ENCODE measurements around the gene KLC3. TPM values are rescaled to one million over a fixed set of nuclear protein-coding genes. Genes with fewer than 3 reads are reported as not detected.

The KLC3 gene
- polyA plus RNA-seq, 4 donors: 0.06 TPM; not detected in 3

DNA sequence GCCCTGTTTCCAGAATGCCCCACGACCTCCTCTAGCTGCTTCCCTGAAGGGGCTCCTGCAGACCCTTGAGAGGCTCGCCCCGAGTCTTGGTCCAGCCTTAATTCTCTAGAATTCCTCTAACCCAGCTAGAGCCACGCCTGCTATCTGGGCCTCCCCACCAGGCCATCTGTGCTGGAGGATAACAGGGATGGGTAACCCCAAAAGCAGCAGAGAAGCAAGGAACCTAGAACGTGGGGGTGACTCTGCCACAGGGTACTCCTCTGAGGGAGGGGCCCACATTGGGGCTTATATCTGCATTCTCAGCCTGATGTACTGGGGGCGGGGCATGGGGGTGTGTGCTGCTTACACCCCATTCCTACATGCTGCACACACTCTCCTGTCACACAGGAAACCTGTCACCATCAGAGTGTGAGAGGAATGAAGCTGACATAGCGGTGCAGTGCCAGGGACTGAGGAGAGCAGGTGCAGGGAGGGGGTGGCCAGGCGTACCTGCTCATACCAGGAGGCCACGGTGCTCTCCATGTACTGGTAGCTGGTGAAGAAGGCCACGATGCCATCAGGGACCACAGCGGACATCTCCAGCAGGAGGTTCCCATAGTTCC, 13.8 kb downstream of the KLC3 start:
- 92 to 95% (median 93%) methylated on average over 11 of the region's 11 CpGs for WGBS, 3 donors

DNA sequence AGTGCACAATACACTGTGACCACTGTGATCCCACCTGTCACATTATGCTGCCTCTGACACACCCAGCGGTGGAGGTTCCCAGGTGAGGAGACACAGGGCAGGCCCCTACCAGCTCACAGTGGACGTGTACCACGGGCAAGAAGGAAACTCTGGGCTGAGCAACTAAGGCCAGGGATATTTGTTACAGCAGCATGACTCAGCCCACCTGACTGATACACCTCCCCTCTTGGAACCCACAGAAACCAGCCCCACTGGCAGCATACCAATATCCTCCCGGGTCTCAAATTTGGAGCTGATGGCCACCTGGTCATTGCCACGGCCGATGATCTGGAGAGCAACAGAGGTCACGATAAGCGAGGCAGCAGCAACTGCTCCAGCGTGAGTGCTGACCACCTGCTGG, 14.9 kb downstream of the KLC3 start:
- Histone ChIP-seq H3K27me3 (ENCODE audit: control insufficient read depth in 3 of 3, insufficient read depth in 3 of 3, low read length in 3 of 3) (no peaks in the 10 kb centered on the region), H3K27ac (ENCODE audit: low read depth in 1 of 3, low read length in 2 of 3) (no peak overlapping the region), H3K36me3 (ENCODE audit: control insufficient read depth in 3 of 3, insufficient read depth in 2 of 3, low read depth in 1 of 3, low read length in 3 of 3) (peaks cover 0 to 83% (median 3%) of the 10 kb centered on the region in 3 donors), H3K9me3 (ENCODE audit: control insufficient read depth in 2 of 2, insufficient read depth in 1 of 2, low read depth in 1 of 2, low read length in 1 of 2) (peaks cover 0 to 3% of the 10 kb centered on the region in 2 donors), H3K4me3 (ENCODE audit: low read depth in 1 of 3, low read length in 3 of 3) (no peak overlapping the region), H3K4me1 (ENCODE audit: control insufficient read depth in 3 of 3, insufficient read depth in 2 of 3, low read depth in 1 of 3, low read length in 2 of 3) (no peaks in the 10 kb centered on the region)
- DNase-seq: no peak
- FAIRE-seq: no peak
- WGBS, 3 donors: 97% methylated on average over 9 of the region's 9 CpGs

More for the DNA sequence above, 13.8 kb downstream of the KLC3 start:
- Histone ChIP-seq H3K4me3 (ENCODE audit: low read depth in 1 of 3, low read length in 3 of 3) (no peak overlapping the region), H3K27ac (ENCODE audit: low read depth in 1 of 3, low read length in 2 of 3) (no peak overlapping the region), H3K27me3 (ENCODE audit: control insufficient read depth in 3 of 3, insufficient read depth in 3 of 3, low read length in 3 of 3) (no peaks in the 10 kb centered on the region), H3K4me1 (ENCODE audit: control insufficient read depth in 3 of 3, insufficient read depth in 2 of 3, low read depth in 1 of 3, low read length in 2 of 3) (no peaks in the 10 kb centered on the region), H3K9me3 (ENCODE audit: control insufficient read depth in 2 of 2, insufficient read depth in 1 of 2, low read depth in 1 of 2, low read length in 1 of 2) (peaks cover 0 to 3% of the 10 kb centered on the region in 2 donors), H3K36me3 (ENCODE audit: control insufficient read depth in 3 of 3, insufficient read depth in 2 of 3, low read depth in 1 of 3, low read length in 3 of 3) (peaks cover 0 to 90% (median 6%) of the 10 kb centered on the region in 3 donors)
- FAIRE-seq (no peak), DNase-seq (no peak)

- 97 to 99% (median 97%) methylated on average over 9 of the region's 9 CpGs for WGBS, 3 donors
Measured at GRCh38 chr19:45355910-45356309, 15.4 kb downstream of the KLC3 start.

DNA sequence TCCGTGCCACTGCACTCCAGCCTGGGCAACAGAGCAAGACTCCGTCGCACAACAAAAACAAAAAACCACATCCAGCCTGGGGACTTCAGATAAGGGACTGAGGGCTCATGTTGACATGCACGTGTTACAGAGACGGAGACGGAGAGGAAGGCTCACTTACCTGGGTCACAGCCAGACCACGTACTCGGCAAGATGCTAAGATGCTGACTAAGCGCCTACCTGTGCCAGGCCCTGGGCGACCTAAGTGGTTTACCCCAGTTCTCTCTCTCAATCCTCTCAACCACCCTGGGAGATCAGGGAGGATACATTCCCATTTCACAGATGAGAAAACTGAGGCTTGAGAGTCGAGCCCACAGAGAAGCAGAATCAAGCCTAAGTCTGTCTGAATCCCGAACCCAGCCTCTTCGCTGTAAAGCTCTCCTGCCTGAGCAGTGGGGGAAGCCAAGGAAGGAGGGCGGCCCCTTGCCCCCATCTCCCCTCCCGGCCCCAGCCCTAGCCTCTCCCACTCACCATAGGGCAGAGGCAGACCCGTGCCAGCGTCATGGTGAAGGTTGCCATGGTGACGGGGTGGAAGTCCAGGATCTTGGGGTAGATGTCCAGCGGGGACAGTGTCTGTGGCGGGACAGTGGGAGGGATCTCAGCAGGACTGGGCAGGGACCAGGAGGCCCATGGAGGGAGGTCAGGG, 16.4 kb downstream of the KLC3 start:
- Histone ChIP-seq H3K27ac (ENCODE audit: low read depth in 1 of 3, low read length in 2 of 3) (no peak overlapping the region), H3K4me1 (ENCODE audit: control insufficient read depth in 3 of 3, insufficient read depth in 2 of 3, low read depth in 1 of 3, low read length in 2 of 3) (no peaks in the 10 kb centered on the region), H3K36me3 (ENCODE audit: control insufficient read depth in 3 of 3, insufficient read depth in 2 of 3, low read depth in 1 of 3, low read length in 3 of 3) (peaks cover under 1 to 78% (median 2%) of the 10 kb centered on the region in 3 donors), H3K9me3 (ENCODE audit: control insufficient read depth in 2 of 2, insufficient read depth in 1 of 2, low read depth in 1 of 2, low read length in 1 of 2) (peaks cover 0 to 3% of the 10 kb centered on the region in 2 donors), H3K4me3 (ENCODE audit: low read depth in 1 of 3, low read length in 3 of 3) (no peak overlapping the region), H3K27me3 (ENCODE audit: control insufficient read depth in 3 of 3, insufficient read depth in 3 of 3, low read length in 3 of 3) (no peaks in the 10 kb centered on the region)
- 91 to 95% (median 91%) methylated on average over 20 of the region's 20 CpGs for WGBS, 3 donors
- no peak for DNase-seq
- no peak for FAIRE-seq

More at GRCh38 chr19:45355910-45356309, 15.4 kb downstream of the KLC3 start:
- no peak for FAIRE-seq
- no peaks in the 10 kb centered on the region for H3K4me1 ChIP-seq (ENCODE audit: control insufficient read depth in 3 of 3, insufficient read depth in 2 of 3, low read depth in 1 of 3, low read length in 2 of 3)
- no peak for DNase-seq
- no peak overlapping the region for H3K27ac ChIP-seq (ENCODE audit: low read depth in 1 of 3, low read length in 2 of 3)
- H3K27me3 ChIP-seq (ENCODE audit: control insufficient read depth in 3 of 3, insufficient read depth in 3 of 3, low read length in 3 of 3): no peaks in the 10 kb centered on the region
- H3K36me3 ChIP-seq (ENCODE audit: control insufficient read depth in 3 of 3, insufficient read depth in 2 of 3, low read depth in 1 of 3, low read length in 3 of 3): peaks cover 0 to 80% (median 3%) of the 10 kb centered on the region in 3 donors
- no peak overlapping the region for H3K4me3 ChIP-seq (ENCODE audit: low read depth in 1 of 3, low read length in 3 of 3)
- H3K9me3 ChIP-seq (ENCODE audit: control insufficient read depth in 2 of 2, insufficient read depth in 1 of 2, low read depth in 1 of 2, low read length in 1 of 2): peaks cover 0 to 3% of the 10 kb centered on the region in 2 donors

DNA sequence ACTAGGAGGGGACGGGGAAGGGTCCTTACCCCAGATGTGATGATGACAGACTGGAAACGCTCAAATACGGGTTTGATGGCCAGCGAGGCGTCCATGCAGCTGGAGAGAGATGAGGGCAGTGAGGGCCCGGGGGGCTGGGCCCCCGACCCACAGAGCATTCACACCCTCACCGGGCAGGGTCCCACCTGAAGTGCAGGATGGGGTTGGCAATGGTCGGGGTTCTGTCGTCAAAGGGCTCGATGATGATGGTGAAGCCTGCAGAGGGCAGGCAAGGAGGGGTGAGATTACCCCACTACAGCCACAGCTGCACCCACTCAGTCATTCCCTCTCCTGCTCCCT, 16.9 kb downstream of the KLC3 start:
- DNase-seq: no peak
- Histone ChIP-seq H3K4me1 (ENCODE audit: control insufficient read depth in 3 of 3, insufficient read depth in 2 of 3, low read depth in 1 of 3, low read length in 2 of 3) (no peaks in the 10 kb centered on the region), H3K36me3 (ENCODE audit: control insufficient read depth in 3 of 3, insufficient read depth in 2 of 3, low read depth in 1 of 3, low read length in 3 of 3) (peaks cover 0 to 78% (median 2%) of the 10 kb centered on the region in 3 donors), H3K4me3 (ENCODE audit: low read depth in 1 of 3, low read length in 3 of 3) (no peak overlapping the region), H3K9me3 (ENCODE audit: control insufficient read depth in 2 of 2, insufficient read depth in 1 of 2, low read depth in 1 of 2, low read length in 1 of 2) (peaks cover 0 to 3% of the 10 kb centered on the region in 2 donors), H3K27me3 (ENCODE audit: control insufficient read depth in 3 of 3, insufficient read depth in 3 of 3, low read length in 3 of 3) (no peaks in the 10 kb centered on the region), H3K27ac (ENCODE audit: low read depth in 1 of 3, low read length in 2 of 3) (no peak overlapping the region)
- FAIRE-seq: no peak
- WGBS, 3 donors: 91 to 96% (median 92%) methylated on average over 10 to 11 of the region's 11 CpGs

DNA sequence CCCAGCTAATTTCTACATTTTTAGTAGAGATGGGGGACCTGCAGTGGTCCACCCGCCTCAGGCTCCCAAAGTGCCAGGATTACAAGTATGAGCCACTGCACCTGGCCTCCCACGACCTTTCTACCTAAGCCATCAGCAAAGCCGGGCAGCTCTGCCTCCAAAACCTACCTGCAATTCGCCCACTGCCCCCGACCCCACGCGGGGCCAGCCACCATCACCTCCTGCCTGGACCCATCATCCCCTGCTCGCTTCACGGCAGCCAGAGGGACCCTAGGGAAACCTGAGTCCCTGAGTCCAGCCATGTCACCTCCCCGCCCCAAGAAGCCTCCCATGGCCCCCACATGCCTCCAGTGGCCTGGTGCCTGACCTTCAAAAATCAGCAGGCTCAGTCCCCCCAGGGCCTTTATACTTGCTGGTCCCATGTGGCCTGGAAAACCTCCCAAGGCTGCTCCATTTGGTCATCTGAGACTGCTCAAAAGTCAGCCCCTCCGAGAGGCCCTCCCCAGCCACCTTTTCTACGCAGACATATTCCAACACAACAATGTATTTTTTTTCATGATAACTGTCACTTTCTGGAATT, 17.8 kb downstream of the KLC3 start:
- FAIRE-seq (no peak), DNase-seq (no peak)
- no peak overlapping the region for H3K4me3 ChIP-seq (ENCODE audit: low read depth in 1 of 3, low read length in 3 of 3)
- peaks cover 0 to 3% of the 10 kb centered on the region in 2 donors for H3K9me3 ChIP-seq (ENCODE audit: control insufficient read depth in 2 of 2, insufficient read depth in 1 of 2, low read depth in 1 of 2, low read length in 1 of 2)
- H3K36me3 ChIP-seq (ENCODE audit: control insufficient read depth in 3 of 3, insufficient read depth in 2 of 3, low read depth in 1 of 3, low read length in 3 of 3): peaks cover 2 to 77% (median 4%) of the 10 kb centered on the region in 3 donors
- no peak overlapping the region for H3K27ac ChIP-seq (ENCODE audit: low read depth in 1 of 3, low read length in 2 of 3)
- 88 to 95% (median 90%) methylated on average over 12 of the region's 12 CpGs for WGBS, 3 donors
- H3K4me1 ChIP-seq (ENCODE audit: control insufficient read depth in 3 of 3, insufficient read depth in 2 of 3, low read depth in 1 of 3, low read length in 2 of 3): no peaks in the 10 kb centered on the region
- H3K27me3 ChIP-seq (ENCODE audit: control insufficient read depth in 3 of 3, insufficient read depth in 3 of 3, low read length in 3 of 3): no peaks in the 10 kb centered on the region

DNA sequence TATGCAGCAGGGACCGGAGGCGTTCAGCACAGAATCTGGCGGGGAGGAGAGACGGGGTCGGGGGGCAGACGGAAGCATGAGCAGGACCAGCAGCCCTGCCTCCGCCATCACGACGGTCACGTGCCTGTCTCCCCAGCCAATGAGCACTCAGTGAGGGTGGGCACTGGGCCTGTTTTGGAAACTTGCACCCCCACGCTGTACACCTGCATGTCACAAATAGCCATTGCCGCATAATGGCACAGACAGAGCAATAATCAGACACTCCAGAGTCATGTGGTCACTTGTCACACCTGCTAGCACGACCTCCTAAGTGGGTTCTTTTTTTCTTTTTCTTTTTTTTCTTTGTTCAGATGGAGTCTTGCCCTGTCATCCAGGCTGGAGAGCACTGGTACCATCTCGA, 21.1 kb downstream of the KLC3 start:
- DNase-seq: no peak
- Histone ChIP-seq H3K36me3 (ENCODE audit: control insufficient read depth in 3 of 3, insufficient read depth in 2 of 3, low read depth in 1 of 3, low read length in 3 of 3) (peaks cover 2 to 74% (median 6%) of the 10 kb centered on the region in 3 donors), H3K27me3 (ENCODE audit: control insufficient read depth in 3 of 3, insufficient read depth in 3 of 3, low read length in 3 of 3) (no peaks in the 10 kb centered on the region), H3K27ac (ENCODE audit: low read depth in 1 of 3, low read length in 2 of 3) (no peak overlapping the region), H3K4me3 (ENCODE audit: low read depth in 1 of 3, low read length in 3 of 3) (no peak overlapping the region), H3K9me3 (ENCODE audit: control insufficient read depth in 2 of 2, insufficient read depth in 1 of 2, low read depth in 1 of 2, low read length in 1 of 2) (no peaks in the 10 kb centered on the region), H3K4me1 (ENCODE audit: control insufficient read depth in 3 of 3, insufficient read depth in 2 of 3, low read depth in 1 of 3, low read length in 2 of 3) (no peaks in the 10 kb centered on the region)
- 92 to 94% (median 93%) methylated on average over 14 of the region's 14 CpGs for WGBS, 3 donors
- no peak for FAIRE-seq

DNA sequence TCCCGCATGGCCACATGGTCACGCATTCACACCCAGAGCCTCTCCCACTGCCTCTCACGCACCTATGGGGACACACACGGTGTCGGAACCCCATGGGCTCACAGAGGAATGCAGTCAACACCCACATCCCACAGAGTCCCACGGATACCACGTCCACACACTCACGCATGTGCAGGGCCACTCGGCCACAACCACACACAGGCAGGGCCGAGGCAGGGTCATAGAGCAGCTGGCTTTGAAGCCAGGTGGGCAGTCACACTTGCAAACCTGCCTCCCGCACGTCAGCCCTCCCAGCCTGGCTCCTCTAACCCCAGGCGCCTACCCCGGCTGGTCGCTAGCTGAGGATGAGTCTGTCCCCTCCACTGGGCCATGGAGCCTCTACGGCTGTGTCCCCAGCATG, 21.7 kb downstream of the KLC3 start:
- DNase-seq (no peak), FAIRE-seq (no peak)
- Histone ChIP-seq H3K4me3 (ENCODE audit: low read depth in 1 of 3, low read length in 3 of 3) (no peak overlapping the region), H3K27me3 (ENCODE audit: control insufficient read depth in 3 of 3, insufficient read depth in 3 of 3, low read length in 3 of 3) (no peaks in the 10 kb centered on the region), H3K27ac (ENCODE audit: low read depth in 1 of 3, low read length in 2 of 3) (no peak overlapping the region), H3K9me3 (ENCODE audit: control insufficient read depth in 2 of 2, insufficient read depth in 1 of 2, low read depth in 1 of 2, low read length in 1 of 2) (no peaks in the 10 kb centered on the region), H3K36me3 (ENCODE audit: control insufficient read depth in 3 of 3, insufficient read depth in 2 of 3, low read depth in 1 of 3, low read length in 3 of 3) (peaks cover 2 to 68% (median 6%) of the 10 kb centered on the region in 3 donors), H3K4me1 (ENCODE audit: control insufficient read depth in 3 of 3, insufficient read depth in 2 of 3, low read depth in 1 of 3, low read length in 2 of 3) (no peaks in the 10 kb centered on the region)
- WGBS, 3 donors: 89 to 92% (median 92%) methylated on average over 16 of the region's 16 CpGs

Data from small intestine (tissue), 7 donors.